SU-DHL-6 (cell line): ENCODE data around the gene CHST12.

ENCODE experiments used
- H2AFZ ChIP-seq: fragments of 200-600 bp; sonication (generic); 2 replicates; pipeline ENCODE4 v1.6.1; 2014; ENCODE audit warnings: low read depth, mild to moderate bottlenecking, moderate library complexity, mixed read lengths, antibody characterized with exemption, low read length; ENCODE audit not compliant: severe bottlenecking
- H3F3A ChIP-seq: fragments of 200-600 bp; shearing (Covaris generic); 2 replicates; pipeline ENCODE4 v1.6.0; 2016; ENCODE audit warnings: antibody characterized with exemption, mild to moderate bottlenecking; ENCODE audit not compliant: insufficient read depth
- H3K27ac ChIP-seq: fragments of 200-600 bp; sonication (generic); 2 replicates; pipeline ENCODE4 v1.5.1; 2016; ENCODE audit warnings: low read depth, mild to moderate bottlenecking, low read length, moderate library complexity, mixed read lengths
- H3K27me3 ChIP-seq: fragments of 200-600 bp; sonication (generic), shearing (Covaris generic); 2 replicates; pipeline ENCODE4 v1.6.0; 2014; ENCODE audit warnings: mild to moderate bottlenecking, low read length
- H3K36me3 ChIP-seq: fragments of 200-600 bp; sonication (generic); 2 replicates; pipeline ENCODE4 v1.6.1; 2014; ENCODE audit warnings: mild to moderate bottlenecking, low read length, mixed read lengths
- H3K4me2 ChIP-seq: fragments of 300-600, 200-600 bp; shearing (Covaris generic), sonication (generic); 2 replicates; pipeline ENCODE4 v1.6.0; 2014; ENCODE audit warnings: low read length, low read depth, mild to moderate bottlenecking; ENCODE audit not compliant: poor library complexity, severe bottlenecking
- H3K4me3 ChIP-seq: fragments of 200-600 bp; sonication (generic); 2 replicates; pipeline ENCODE4 v1.5.1; 2014; ENCODE audit warnings: antibody characterized with exemption, low read length, mild to moderate bottlenecking, mixed read lengths; ENCODE audit not compliant: insufficient read depth, poor library complexity, severe bottlenecking
- H3K79me2 ChIP-seq: fragments of 200-600 bp; sonication (generic); 2 replicates; pipeline ENCODE4 v1.6.1; 2014; ENCODE audit warnings: mild to moderate bottlenecking, low read length, moderate library complexity; ENCODE audit not compliant: insufficient read depth
- H3K9ac ChIP-seq: fragments of 200-600 bp; sonication (generic); 2 replicates; pipeline ENCODE4 v1.7.0; 2014; ENCODE audit warnings: mild to moderate bottlenecking, low read length
- H3K9me2 ChIP-seq: fragments of 200-600 bp; sonication (generic); replicated peaks from 2 replicates; pipeline ENCODE4 v1.6.1; 2014; ENCODE audit warnings: low read length; ENCODE audit not compliant: insufficient read depth
- H3K9me3 ChIP-seq: fragments of 200-600 bp; sonication (generic); 2 replicates; pipeline ENCODE4 v1.6.1; 2014; ENCODE audit warnings: low read length, mixed read lengths; ENCODE audit not compliant: insufficient read depth
- H4K20me1 ChIP-seq: fragments of 200-600 bp; sonication (generic); 2 replicates; pipeline ENCODE4 v1.6.1; 2014; ENCODE audit warnings: low read depth, mild to moderate bottlenecking, antibody characterized with exemption, low read length, moderate library complexity, mixed read lengths
- EZH2phosphoT487 ChIP-seq: fragments of 200-600 bp; sonication (generic), shearing (Covaris generic); conservative IDR thresholded peaks from 2 replicates; pipeline ENCODE4 v1.6.1; 2018; ENCODE audit warnings: mild to moderate bottlenecking, antibody characterized with exemption, low read length, moderate library complexity, mixed read lengths
- TF ChIP-seq, protein P1 (sequence below): fragments of 200-600 bp; sonication (generic); IDR thresholded peaks from one replicate; pipeline ENCODE4 v1.5.1; 2017; ENCODE audit warnings: antibody characterized with exemption, mild to moderate bottlenecking, low read length, moderate library complexity; ENCODE audit not compliant: insufficient read depth, poor library complexity, severe bottlenecking

CHST12 gene

DNA sequence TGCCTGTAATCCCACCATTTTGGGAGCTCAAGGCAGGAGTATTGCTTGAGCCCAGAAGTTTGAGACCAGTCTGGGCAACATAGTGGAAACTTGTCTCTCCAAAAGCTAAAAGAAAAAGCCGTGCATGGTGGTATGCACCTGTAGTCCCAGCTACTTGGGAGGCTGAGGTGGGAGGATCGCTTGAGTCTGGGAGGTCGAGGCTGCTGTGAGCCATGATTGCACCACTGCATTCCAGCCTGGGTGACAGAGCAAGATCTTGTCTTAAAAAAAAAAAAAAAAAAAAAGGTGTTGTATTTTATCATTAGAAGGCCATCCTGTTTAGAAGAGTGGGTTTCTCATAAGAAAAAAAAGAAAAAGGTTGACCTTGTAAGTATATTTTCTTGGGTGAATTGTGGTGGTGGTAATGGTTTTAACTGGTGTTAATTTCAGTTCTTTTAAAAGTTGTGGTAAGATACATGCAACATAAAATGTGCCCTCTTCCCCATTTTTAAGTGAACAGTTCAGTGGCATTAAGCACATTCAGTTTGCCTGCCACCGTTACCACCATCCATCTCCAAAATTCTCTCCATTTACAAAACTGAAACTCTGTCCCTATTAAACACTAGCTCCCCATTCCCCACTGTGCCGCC is 38.1 kb downstream of the CHST12 start:
- Histone ChIP-seq H3K9me3 (no peaks in the 10 kb centered on the region), H3K27ac (no peak overlapping the region), H3K4me3 (no peak overlapping the region), H3F3A (no peaks in the 10 kb centered on the region), H3K9ac (no peak overlapping the region), H3K27me3 (no peaks in the 10 kb centered on the region), H3K9me2 (no peaks in the 10 kb centered on the region), H3K36me3 (no peaks in the 10 kb centered on the region), H3K79me2 (no peaks in the 10 kb centered on the region), H4K20me1 (no peaks in the 10 kb centered on the region), H3K4me2 (no peak overlapping the region), H2AFZ (no peak overlapping the region)
- TF ChIP-seq, protein P1, sequence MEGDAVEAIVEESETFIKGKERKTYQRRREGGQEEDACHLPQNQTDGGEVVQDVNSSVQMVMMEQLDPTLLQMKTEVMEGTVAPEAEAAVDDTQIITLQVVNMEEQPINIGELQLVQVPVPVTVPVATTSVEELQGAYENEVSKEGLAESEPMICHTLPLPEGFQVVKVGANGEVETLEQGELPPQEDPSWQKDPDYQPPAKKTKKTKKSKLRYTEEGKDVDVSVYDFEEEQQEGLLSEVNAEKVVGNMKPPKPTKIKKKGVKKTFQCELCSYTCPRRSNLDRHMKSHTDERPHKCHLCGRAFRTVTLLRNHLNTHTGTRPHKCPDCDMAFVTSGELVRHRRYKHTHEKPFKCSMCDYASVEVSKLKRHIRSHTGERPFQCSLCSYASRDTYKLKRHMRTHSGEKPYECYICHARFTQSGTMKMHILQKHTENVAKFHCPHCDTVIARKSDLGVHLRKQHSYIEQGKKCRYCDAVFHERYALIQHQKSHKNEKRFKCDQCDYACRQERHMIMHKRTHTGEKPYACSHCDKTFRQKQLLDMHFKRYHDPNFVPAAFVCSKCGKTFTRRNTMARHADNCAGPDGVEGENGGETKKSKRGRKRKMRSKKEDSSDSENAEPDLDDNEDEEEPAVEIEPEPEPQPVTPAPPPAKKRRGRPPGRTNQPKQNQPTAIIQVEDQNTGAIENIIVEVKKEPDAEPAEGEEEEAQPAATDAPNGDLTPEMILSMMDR = no peak
- TF ChIP-seq EZH2phosphoT487 = no peak

DNA sequence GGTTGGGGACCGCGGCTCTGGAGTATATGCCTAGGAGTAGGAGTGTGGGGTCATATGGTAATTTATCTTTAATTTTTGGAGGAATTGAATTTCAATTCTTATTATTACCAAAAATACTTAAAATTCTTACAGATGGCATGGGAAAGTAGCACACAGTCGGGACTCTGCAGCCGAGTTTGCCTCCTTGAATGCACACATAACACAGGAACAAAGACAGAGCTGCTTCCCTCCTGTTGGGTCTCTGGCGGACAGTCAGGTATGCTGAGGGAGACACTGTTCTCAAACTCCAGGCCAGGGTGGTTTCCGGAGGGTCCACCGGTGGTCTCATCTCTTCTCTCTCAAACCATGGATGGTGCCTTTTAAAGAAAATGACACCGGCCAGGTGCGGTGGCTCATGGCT is 40.1 kb downstream of the CHST12 start:
- H3F3A ChIP-seq = no peaks in the 10 kb centered on the region
- H4K20me1 ChIP-seq = no peaks in the 10 kb centered on the region
- H3K9ac ChIP-seq = no peak overlapping the region
- H3K27ac ChIP-seq = no peak overlapping the region
- no peaks in the 10 kb centered on the region for H3K9me3 ChIP-seq
- no peaks in the 10 kb centered on the region for H3K79me2 ChIP-seq
- H3K9me2 ChIP-seq = no peaks in the 10 kb centered on the region
- TF ChIP-seq, protein P1 = no peak
- no peak for TF ChIP-seq EZH2phosphoT487
- no peaks in the 10 kb centered on the region for H3K36me3 ChIP-seq
- no peak overlapping the region for H3K4me3 ChIP-seq
- H3K4me2 ChIP-seq = no peak overlapping the region
- no peaks in the 10 kb centered on the region for H3K27me3 ChIP-seq
- no peak overlapping the region for H2AFZ ChIP-seq

DNA sequence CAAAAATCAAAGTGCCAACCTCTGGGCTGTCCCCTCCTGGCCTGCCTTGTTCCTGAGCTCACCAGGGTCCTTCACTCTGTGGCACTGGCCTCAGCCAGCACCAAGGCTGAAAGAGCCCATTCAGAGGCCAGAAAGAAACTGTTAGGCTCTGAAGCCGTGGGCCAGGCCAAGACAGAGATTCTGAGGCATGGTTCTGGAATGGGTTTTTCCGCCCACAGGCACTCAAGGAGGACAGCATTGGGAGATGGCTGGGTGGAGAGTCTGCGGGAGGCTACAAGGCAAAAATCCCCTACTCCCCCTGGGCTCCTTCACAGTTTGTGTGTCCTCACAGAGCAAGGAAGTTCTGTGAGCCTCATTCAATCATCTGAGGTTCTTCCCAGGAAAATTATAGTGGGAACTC is 41.1 kb downstream of the CHST12 start:
- Histone ChIP-seq H3K9me2 (no peaks in the 10 kb centered on the region), H3K27me3 (no peaks in the 10 kb centered on the region), H3K9ac (no peak overlapping the region), H3K79me2 (no peaks in the 10 kb centered on the region), H2AFZ (no peak overlapping the region), H4K20me1 (no peaks in the 10 kb centered on the region), H3K9me3 (no peaks in the 10 kb centered on the region), H3K27ac (no peak overlapping the region), H3F3A (no peaks in the 10 kb centered on the region), H3K4me3 (no peak overlapping the region), H3K4me2 (no peak overlapping the region), H3K36me3 (no peaks in the 10 kb centered on the region)
- TF ChIP-seq, protein P1 = no peak
- no peak for TF ChIP-seq EZH2phosphoT487
